Psoas muscle (tissue), 8 donors: ENCODE measurements around the gene RPL14. TPM values are rescaled to one million over a fixed set of nuclear protein-coding genes. Genes with fewer than 3 reads are reported as not detected.
"Not testable (repeated sequence)": the region's sequence is repeated elsewhere in the genome, so short reads cannot be mapped to it uniquely, and the experiment has no call there.

Experiments used
- ATAC-seq, 4 donors: fragments of 200-7000 bp; cut with Tn5 transposase; one replicate each; pipeline ENCODE4 v1.9.1; 2020; ENCODE audit warnings: moderate library complexity in 3 of 4, mild to moderate bottlenecking in 2 of 4
- DNase-seq, 2 donors: peaks; one replicate each; pipeline ENCODE4 v3.0.0-alpha.2; 2020
- H3K27ac ChIP-seq: fragments of 200-600 bp; one replicate; pipeline ENCODE4 v1.8.0; 2022
- H3K27me3 ChIP-seq, 3 donors: fragments of 200-600 bp in 1 of 3; one replicate each; pipeline versions ENCODE4 v1.6.1 to v1.8.0; 2013 to 2022; ENCODE audit warnings: low read length in 2 of 3, mild to moderate bottlenecking in 2 of 3, moderate library complexity in 1 of 3; ENCODE audit not compliant: insufficient read depth in 3 of 3
- H3K36me3 ChIP-seq, 2 donors: fragments of 200-600 bp in 1 of 2; one replicate each; pipeline versions ENCODE4 v1.6.1 to v1.8.0; 2013 to 2022; ENCODE audit warnings: low read depth in 1 of 2, mild to moderate bottlenecking in 1 of 2, moderate library complexity in 1 of 2; ENCODE audit not compliant: insufficient read depth in 1 of 2
- H3K4me1 ChIP-seq: fragments of 200-600 bp; one replicate; pipeline ENCODE4 v1.8.0; 2022
- H3K4me3 ChIP-seq: fragments of 200-600 bp; one replicate; pipeline ENCODE4 v1.8.0; 2022; ENCODE audit warnings: mild to moderate bottlenecking
- H3K9me3 ChIP-seq: fragments of 200-600 bp; one replicate; pipeline ENCODE4 v1.8.0; 2022
- CTCF ChIP-seq: fragments of 200-600 bp; IDR thresholded peaks from one replicate; pipeline ENCODE4 v1.8.0; 2022; ENCODE audit warnings: antibody characterized with exemption
- WGBS, 3 donors: extraction: QIAGEN DNeasy Blood & Tissue Kit; methylation state at CpG; one replicate each; pipeline versions ENCODE4 v1.1.6 to v1.1.7; 2013; 5-methylcytosine and 5-hydroxymethylcytosine counted together
- intact Hi-C, 2 donors: fragments of 100-400 bp; cut with DNase I; formaldehyde crosslinking; loops; one replicate each; pipeline versions ENCODE4 v1.11.0 to v1.14.2; 2022
- polyA plus RNA-seq, 3 donors: library from polyadenylated mRNA; stranded (reverse); fragments of 200-250 nt; gene quantifications; one replicate each; pipeline ENCODE4 v1.2.3, GENCODE V29; 2013
- total RNA-seq, 4 donors: library from RNA; stranded (reverse); fragmentation: NEBNext Ultra II Directional in 2 of 4; extraction: Animal tissue kit (Norgen Biotek cat#: 25700) in 2 of 4; gene quantifications; one replicate each; pipeline versions ENCODE4 v1.2.1 to v1.2.4, GENCODE V29; 2021 to 2023
- donor health status: healthy with polysubstance abuse.
- donor health status: DM: no; HTN: no; CAD: no; lungs with moderate emphysema.
- donor health status: Bipolar disorder and iron deficiency.
- donor health status: healthy.
- donor health status: DM: yes; HTN: yes; CAD: no.
- donor health status: DM: no; HTN: no; CAD: no.
- donor health status: DM: no; HTN: no; CAD: no.
- donor health status: DM: yes; HTN: yes; CAD: no.

Gene RPL14
- total and polyA plus RNA-seq, 7 donors = 997 to 1,819 (median 1,323) TPM

- H3K36me3 ChIP-seq = peaks cover 0 to 57% of the 10 kb centered on the region in 2 donors
- H3K4me1 ChIP-seq = peaks cover 29% of the 10 kb centered on the region
- ATAC-seq = no peak
- H3K9me3 ChIP-seq = no peaks in the 10 kb centered on the region
- DNase-seq = no peak
- no peak for TF ChIP-seq CTCF
- no peaks in the 10 kb centered on the region for H3K27me3 ChIP-seq
- H3K4me3 ChIP-seq = peak overlapping the region; percentile 91
- peak overlapping the region; percentile 93 for H3K27ac ChIP-seq
- intact Hi-C loops = loop anchor here in 1 of 2 donors (10.0 kb wide), 1 partner anchor 1426 kb away; no protein-coding TSS in a partner anchor
- 89 to 93% (median 89%) methylated on average over 4 of the region's 4 CpGs for WGBS, 3 donors
Measured at GRCh38 chr3:40458473-40458872, 1.3 kb downstream of the RPL14 start.

DNA sequence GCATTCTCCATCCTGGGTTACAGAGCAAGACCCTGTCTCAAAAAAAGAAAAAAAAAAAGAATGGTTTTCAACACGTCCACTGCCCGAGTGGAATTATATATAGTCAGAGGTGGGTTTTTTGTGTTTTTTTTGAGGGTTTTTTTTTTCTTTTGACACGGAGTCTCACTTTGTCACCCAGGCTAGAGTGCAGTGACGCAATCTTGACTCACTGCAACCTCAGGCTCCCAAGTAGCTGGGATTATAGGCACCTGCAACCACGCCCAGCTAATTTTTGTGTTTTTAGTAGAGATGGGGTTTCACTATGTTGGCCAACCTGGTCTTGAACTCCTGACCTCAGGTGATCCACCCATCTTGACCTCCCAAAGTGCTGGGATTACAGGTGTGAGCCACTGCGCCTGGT is 3.3 kb downstream of the RPL14 start:
- intact Hi-C loops, H3K9me3 ChIP-seq, ATAC-seq, H3K27me3 ChIP-seq, DNase-seq, H3K27ac ChIP-seq, H3K4me3 ChIP-seq: not testable (repeated sequence)
- peaks cover 7 to 77% of the 10 kb centered on the region in 2 donors for H3K36me3 ChIP-seq
- peaks cover 20% of the 10 kb centered on the region for H3K4me1 ChIP-seq
- WGBS, 3 donors = 86 to 88% (median 88%) methylated on average over 6 of the region's 6 CpGs

- ATAC-seq (no peak), DNase-seq (no peak)
- intact Hi-C loops = no loop called here
- Histone ChIP-seq H3K4me3 (no peak overlapping the region), H3K9me3 (no peaks in the 10 kb centered on the region), H3K27me3 (no peaks in the 10 kb centered on the region), H3K36me3 (peaks cover 7 to 84% of the 10 kb centered on the region in 2 donors), H3K27ac (no peak overlapping the region), H3K4me1 (peaks cover 19% of the 10 kb centered on the region)
- 75 to 78% (median 76%) methylated on average over 3 of the region's 3 CpGs for WGBS, 3 donors
- TF ChIP-seq CTCF = no peak
Measured at GRCh38 chr3:40461161-40461560, 4.0 kb downstream of the RPL14 start.

DNA sequence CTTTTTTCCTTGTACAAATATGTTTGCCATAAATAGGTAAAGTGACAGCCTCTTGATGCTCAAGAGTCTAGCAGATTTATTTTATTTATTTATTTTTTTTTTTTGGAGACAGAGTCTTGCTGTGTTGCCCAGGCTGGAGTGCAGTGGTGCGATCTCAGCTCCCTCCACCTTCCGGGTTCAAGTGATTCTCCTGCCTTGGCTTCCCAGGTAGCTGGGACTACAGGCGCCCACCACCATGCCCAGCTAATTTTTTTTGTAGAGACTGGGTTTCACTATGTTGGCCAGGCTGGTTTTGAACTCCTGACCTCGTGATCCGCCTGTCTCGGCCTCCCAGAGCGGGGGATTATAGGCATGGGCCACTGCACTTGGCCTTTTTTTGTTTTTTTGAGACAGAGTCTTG is 5.7 kb downstream of the RPL14 start:
- H3K36me3 ChIP-seq = peaks cover 7 to 99% of the 10 kb centered on the region in 2 donors
- DNase-seq, H3K9me3 ChIP-seq, H3K27me3 ChIP-seq, H3K27ac ChIP-seq, ATAC-seq, H3K4me3 ChIP-seq: not testable (repeated sequence)
- peaks cover 16% of the 10 kb centered on the region for H3K4me1 ChIP-seq
- 94 to 96% (median 96%) methylated on average over 7 of the region's 7 CpGs for WGBS, 3 donors
- intact Hi-C loops = loop anchor here in 1 of 2 donors (1.0 kb wide), 1 partner anchor 19 kb away; no protein-coding TSS in a partner anchor

DNA sequence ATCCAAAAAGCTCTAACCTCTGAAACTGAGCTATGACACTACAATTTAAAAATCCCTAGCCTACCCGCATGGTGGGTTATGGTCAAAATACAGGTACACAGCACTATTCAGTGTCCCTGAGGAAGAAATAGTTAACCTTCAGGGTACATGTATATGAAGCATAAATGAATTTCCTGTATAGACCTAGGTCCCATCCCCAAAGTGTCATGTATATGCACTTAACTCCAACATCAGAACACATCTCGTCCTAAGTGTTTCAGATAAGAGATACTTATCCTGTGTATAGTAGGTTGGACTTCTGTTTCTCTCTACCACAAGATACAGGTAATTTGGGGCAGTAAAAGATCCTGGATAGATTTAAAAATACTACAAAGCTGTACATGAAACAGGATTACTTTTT is 6.4 kb downstream of the RPL14 start:
- Histone ChIP-seq H3K27ac (no peak overlapping the region), H3K36me3 (peaks cover 7 to 94% of the 10 kb centered on the region in 2 donors), H3K4me1 (peaks cover 8% of the 10 kb centered on the region), H3K9me3 (no peaks in the 10 kb centered on the region), H3K27me3 (no peaks in the 10 kb centered on the region), H3K4me3 (no peak overlapping the region)
- ATAC-seq (no peak), DNase-seq (no peak)
- 87 to 99% (median 96%) methylated on average over 2 of the region's 2 CpGs for WGBS, 3 donors
- TF ChIP-seq CTCF = no peak
- intact Hi-C loops = loop anchor here in 1 of 2 donors (1.0 kb wide), 1 partner anchor 19 kb away; no protein-coding TSS in a partner anchor
